Measurements from ENCODE around the gene KIAA0513. TPM values are rescaled to one million over a fixed set of nuclear protein-coding genes. Genes with fewer than 3 reads are reported as not detected.
A peak's percentile ranks its signal among the peaks of the same experiment; 100 is the strongest.

The KIAA0513 gene
- total RNA-seq, 1 donor from 2014 or later: 0.62 TPM

DNA sequence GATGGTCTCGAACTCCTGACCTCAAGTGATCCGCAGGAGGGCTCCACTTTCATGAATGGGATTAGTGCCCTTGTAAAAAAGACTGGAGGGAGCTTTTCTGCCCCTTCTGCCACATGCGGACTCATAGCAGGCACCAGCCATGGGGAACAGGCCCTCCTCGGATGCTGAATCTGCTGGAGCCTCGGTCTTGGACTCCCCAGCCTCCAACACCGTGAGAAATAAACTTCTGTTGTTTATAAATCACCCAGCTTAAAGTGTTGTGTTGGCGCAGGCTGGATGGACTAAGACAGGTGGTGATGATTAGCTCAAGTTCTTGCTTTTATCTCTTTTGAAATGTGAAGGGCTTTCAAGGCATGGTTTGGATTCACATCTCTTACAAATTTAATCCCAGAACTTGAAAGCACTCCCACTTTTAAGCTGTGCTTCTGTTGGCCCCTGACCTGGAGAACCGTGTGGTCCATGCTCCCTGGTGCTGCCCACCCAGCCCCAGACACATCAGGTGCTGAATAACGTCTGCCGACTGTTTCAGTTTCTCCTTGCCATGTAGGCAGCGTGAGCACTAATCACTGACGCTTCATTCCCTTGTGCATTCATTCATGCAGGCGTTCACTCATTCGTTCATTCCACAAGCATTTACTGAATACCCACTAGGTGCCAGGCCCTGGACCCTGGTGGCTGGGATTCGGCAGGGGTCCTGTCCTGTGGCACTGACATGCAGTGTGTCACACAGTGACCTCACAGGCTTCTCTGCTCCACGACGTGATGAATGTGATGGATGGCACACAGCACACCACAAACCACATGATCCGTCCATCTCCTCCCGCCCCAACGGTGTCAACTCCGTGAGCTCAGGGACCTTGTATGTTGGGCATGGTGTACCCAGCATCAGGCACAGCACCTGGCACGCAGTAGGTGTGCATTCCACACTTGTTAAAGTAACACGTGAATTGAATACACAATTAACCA is 75.8 kb downstream of the KIAA0513 start:
- POLR2A ChIA-PET: no interaction called here
- Mint-ChIP-seq H3K27ac (no peak overlapping the region), H3K9me3 (no peaks in the 10 kb centered on the region), H3K27me3 (no peaks in the 10 kb centered on the region), H3K36me3 (ENCODE audit: low read depth) (no peaks in the 10 kb centered on the region), H3K4me3 (no peak overlapping the region), H3K4me1 (peaks cover 14% of the 10 kb centered on the region)
- intact Hi-C loops (cut with micrococcal nuclease): no loop called here
- TF ChIP-seq, protein P1, sequence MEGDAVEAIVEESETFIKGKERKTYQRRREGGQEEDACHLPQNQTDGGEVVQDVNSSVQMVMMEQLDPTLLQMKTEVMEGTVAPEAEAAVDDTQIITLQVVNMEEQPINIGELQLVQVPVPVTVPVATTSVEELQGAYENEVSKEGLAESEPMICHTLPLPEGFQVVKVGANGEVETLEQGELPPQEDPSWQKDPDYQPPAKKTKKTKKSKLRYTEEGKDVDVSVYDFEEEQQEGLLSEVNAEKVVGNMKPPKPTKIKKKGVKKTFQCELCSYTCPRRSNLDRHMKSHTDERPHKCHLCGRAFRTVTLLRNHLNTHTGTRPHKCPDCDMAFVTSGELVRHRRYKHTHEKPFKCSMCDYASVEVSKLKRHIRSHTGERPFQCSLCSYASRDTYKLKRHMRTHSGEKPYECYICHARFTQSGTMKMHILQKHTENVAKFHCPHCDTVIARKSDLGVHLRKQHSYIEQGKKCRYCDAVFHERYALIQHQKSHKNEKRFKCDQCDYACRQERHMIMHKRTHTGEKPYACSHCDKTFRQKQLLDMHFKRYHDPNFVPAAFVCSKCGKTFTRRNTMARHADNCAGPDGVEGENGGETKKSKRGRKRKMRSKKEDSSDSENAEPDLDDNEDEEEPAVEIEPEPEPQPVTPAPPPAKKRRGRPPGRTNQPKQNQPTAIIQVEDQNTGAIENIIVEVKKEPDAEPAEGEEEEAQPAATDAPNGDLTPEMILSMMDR (IDR thresholded peaks at IDR 0.05): no peak
- ATAC-seq (ENCODE audit: low read depth) (no peak), DNase-seq (no peak)
- CTCF ChIA-PET: interaction anchor here (2.1 kb wide), 1 partner anchor 11 kb away, joined by 7 read pairs; no protein-coding TSS in a partner anchor

DNA sequence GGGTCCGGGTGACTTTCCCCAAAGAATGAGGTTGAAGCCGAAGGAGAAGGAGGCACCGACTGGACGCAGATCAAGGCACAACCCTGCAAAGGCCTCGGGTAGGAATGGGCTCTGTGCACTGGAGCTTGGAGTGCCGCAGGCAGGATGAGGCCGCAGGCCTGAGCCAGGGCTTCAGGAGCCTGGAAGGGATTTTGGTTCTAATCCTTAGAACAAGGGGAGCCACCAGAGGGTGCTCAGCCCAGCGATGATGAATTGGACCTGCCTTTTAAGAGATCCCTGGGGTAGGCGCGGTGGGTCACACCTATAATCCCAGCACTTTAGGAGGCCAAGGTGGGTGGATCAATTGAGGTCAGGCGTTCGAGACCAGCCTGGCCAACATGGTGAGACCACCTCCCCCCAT is 76.6 kb downstream of the KIAA0513 start:
- Mint-ChIP-seq H3K9me3 (no peaks in the 10 kb centered on the region), H3K4me3 (no peak overlapping the region), H3K27ac (no peak overlapping the region), H3K27me3 (no peaks in the 10 kb centered on the region), H3K36me3 (ENCODE audit: low read depth) (no peaks in the 10 kb centered on the region), H3K4me1 (peaks cover 14% of the 10 kb centered on the region)
- intact Hi-C loops (cut with micrococcal nuclease): no loop called here
- TF ChIP-seq, protein P1 (IDR thresholded peaks at IDR 0.05): no peak
- DNase-seq: no peak
- no peak for ATAC-seq (ENCODE audit: low read depth)
- ChIA-PET POLR2A (interaction anchor here (0.5 kb wide), 1 partner anchor 417 kb away, joined by 6 read pairs; no protein-coding TSS in a partner anchor), CTCF (interaction anchor here (1.4 to 2.1 kb wide), 2 partner anchors 11 to 17 kb away, joined by 3 to 7 read pairs; no protein-coding TSS in a partner anchor)

DNA sequence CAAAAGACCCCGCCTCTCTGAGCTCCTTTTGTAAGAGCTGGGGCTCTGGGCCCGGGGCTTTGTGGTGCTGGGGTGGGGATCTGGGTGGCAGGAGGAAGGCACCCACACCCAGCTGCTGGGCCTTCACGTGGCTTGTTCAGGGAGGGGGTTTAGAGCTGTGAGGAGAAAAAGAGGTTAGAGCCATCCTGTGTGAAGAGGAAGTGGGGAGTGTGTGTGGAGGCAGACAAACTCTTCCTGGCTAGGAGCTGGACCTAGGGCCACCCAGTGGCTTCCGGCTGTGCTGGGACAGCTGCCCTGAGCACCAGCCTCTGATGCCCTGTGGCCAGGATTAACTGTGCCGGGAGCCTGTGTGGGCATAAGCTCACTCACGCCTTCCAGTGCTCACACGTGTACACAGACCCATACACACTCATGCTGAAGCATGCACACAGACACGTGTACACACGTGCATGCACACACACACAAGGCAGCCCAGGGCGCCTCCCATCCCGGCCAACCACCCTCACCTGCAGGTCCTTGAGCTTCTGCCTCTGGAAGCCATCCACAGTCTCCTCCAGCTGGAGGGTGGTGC is 77.3 kb downstream of the KIAA0513 start:
- Mint-ChIP-seq H3K27ac (peak overlapping the region; percentile 66), H3K4me1 (peaks cover 14% of the 10 kb centered on the region), H3K27me3 (no peaks in the 10 kb centered on the region), H3K4me3 (peak overlapping the region; percentile 1), H3K36me3 (ENCODE audit: low read depth) (no peaks in the 10 kb centered on the region), H3K9me3 (no peaks in the 10 kb centered on the region)
- DNase-seq: no peak
- TF ChIP-seq, protein P1 (IDR thresholded peaks at IDR 0.05): no peak
- ChIA-PET CTCF (interaction anchor here (1.4 to 2.1 kb wide), 2 partner anchors 10 to 18 kb away, joined by 3 to 7 read pairs; no protein-coding TSS in a partner anchor), POLR2A (interaction anchor here (0.5 to 0.7 kb wide), 2 partner anchors 93 to 417 kb away, joined by 5 to 6 read pairs; no protein-coding TSS in a partner anchor)
- intact Hi-C loops (cut with micrococcal nuclease): no loop called here
- peak; percentile 64 for ATAC-seq (ENCODE audit: low read depth)

DNA sequence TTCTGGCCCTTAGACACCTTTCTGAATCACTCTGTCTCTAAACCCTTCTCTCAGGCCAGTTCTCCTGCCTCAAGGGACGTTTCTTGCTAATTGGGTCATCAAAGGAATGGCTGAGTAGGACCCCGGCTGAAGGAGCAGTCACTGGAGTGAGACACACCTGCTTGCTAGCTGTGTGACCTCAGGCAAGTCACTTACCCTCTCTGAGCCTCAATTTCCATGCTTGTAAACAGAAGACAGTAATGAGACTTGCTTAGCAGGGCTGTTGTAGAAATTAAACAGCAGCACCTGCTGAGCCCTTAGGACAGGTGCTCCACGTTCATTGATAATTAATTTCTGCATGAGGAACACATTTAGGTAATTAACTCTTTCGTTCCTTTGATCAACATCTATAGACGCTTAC is 77.9 kb downstream of the KIAA0513 start:
- Mint-ChIP-seq H3K36me3 (ENCODE audit: low read depth) (no peaks in the 10 kb centered on the region), H3K4me1 (peaks cover 14% of the 10 kb centered on the region), H3K4me3 (no peak overlapping the region), H3K9me3 (no peaks in the 10 kb centered on the region), H3K27me3 (no peaks in the 10 kb centered on the region), H3K27ac (no peak overlapping the region)
- CTCF ChIA-PET: interaction anchor here (1.4 to 2.1 kb wide), 2 partner anchors 9 to 19 kb away, joined by 3 to 7 read pairs; no protein-coding TSS in a partner anchor
- TF ChIP-seq, protein P1 (IDR thresholded peaks at IDR 0.05): no peak
- no peak for ATAC-seq (ENCODE audit: low read depth)
- no peak for DNase-seq
- intact Hi-C loops (cut with micrococcal nuclease): no loop called here
- POLR2A ChIA-PET: no interaction called here

DNA sequence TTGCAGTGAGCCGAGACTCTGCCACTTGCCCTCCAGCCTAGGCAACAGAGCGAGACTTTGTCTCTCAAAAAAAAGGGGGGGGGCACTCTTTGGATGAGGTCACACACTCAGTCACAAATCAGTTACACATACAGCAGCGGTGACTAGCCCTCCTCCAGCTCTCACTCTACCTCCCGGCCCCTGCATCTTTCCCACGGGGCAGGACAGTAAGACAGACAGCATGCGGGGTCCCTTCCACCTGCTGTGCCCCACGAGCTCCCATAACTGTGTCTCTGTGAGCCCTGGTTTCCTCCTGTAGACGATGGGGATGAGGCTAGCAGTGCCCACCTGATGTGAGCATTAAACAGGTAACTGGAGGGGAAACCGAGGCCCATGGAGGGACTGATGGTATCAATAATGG is 79.5 kb downstream of the KIAA0513 start:
- TF ChIP-seq, protein P1 (IDR thresholded peaks at IDR 0.05): no peak
- POLR2A ChIA-PET: no interaction called here
- no peaks in the 10 kb centered on the region for H3K9me3 Mint-ChIP-seq
- ATAC-seq (ENCODE audit: low read depth): no peak
- no peak overlapping the region for H3K27ac Mint-ChIP-seq
- intact Hi-C loops (cut with micrococcal nuclease): no loop called here
- CTCF ChIA-PET: interaction anchor here (1.4 kb wide), 1 partner anchor 20 kb away, joined by 3 read pairs; no protein-coding TSS in a partner anchor
- no peaks in the 10 kb centered on the region for H3K36me3 Mint-ChIP-seq (ENCODE audit: low read depth)
- peaks cover 14% of the 10 kb centered on the region for H3K4me1 Mint-ChIP-seq
- H3K27me3 Mint-ChIP-seq: no peaks in the 10 kb centered on the region
- no peak overlapping the region for H3K4me3 Mint-ChIP-seq
- DNase-seq: no peak
